Fibroblast of mammary gland (primary cell): ENCODE measurements around the gene SSTR3.

Experiments used
- DNase-seq: peaks from one replicate; pipeline ENCODE4 v3.0.0-alpha.2; 2010; ENCODE audit warnings: low read depth
- H3K4me3 ChIP-seq: 2 replicates; pipeline ENCODE4 v1.5.1; 2011; ENCODE audit warnings: low read depth, mild to moderate bottlenecking, low read length, moderate library complexity; ENCODE audit not compliant: control insufficient read depth
- TF ChIP-seq, protein P1 (sequence below): conservative IDR thresholded peaks from 2 replicates; pipeline ENCODE4 v1.5.1; 2011; ENCODE audit warnings: low read depth, low read length, inconsistent platforms; ENCODE audit not compliant: control insufficient read depth, insufficient read depth

The SSTR3 gene

DNA sequence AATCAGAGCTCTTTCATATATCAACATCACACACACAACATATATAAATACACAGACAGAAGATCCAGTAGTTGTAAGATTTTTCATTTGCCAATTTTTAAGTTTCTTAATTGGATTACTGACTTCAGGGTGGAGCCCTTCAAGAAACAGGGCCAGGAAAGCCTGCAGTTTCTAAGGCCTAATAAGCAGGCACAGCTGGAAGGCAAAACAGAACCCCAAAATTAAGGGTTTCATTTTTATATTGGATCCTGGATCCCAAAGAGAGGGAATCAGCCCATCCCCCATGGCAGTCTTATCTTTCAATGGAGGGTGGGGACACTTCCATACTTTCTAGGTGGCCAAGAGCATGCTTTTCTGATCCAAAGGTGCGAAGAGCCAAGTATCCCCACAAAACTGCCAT is 19.5 kb downstream of the SSTR3 start:
- no peak overlapping the region for H3K4me3 ChIP-seq
- no peak for DNase-seq
- TF ChIP-seq, protein P1, sequence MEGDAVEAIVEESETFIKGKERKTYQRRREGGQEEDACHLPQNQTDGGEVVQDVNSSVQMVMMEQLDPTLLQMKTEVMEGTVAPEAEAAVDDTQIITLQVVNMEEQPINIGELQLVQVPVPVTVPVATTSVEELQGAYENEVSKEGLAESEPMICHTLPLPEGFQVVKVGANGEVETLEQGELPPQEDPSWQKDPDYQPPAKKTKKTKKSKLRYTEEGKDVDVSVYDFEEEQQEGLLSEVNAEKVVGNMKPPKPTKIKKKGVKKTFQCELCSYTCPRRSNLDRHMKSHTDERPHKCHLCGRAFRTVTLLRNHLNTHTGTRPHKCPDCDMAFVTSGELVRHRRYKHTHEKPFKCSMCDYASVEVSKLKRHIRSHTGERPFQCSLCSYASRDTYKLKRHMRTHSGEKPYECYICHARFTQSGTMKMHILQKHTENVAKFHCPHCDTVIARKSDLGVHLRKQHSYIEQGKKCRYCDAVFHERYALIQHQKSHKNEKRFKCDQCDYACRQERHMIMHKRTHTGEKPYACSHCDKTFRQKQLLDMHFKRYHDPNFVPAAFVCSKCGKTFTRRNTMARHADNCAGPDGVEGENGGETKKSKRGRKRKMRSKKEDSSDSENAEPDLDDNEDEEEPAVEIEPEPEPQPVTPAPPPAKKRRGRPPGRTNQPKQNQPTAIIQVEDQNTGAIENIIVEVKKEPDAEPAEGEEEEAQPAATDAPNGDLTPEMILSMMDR, result no peak

DNA sequence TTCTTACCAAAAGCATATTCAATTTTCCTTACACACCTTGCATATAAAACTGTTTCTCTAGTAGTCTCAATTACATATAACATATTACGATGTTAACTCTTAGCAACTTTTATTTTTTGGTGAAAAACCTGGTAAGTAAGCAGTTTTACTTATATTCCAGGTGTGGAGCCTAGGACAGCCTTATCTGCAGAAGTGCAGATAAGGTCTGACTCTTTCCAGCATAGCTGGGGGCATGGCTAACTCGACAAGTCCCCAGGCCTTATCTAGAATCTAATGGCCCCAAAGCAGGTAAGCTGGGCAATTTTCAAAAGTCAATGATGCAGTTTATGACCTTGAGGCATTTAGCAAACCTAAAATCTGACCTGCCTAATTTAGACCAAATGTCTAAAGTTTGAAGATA is 20.1 kb downstream of the SSTR3 start:
- DNase-seq, result no peak
- TF ChIP-seq, protein P1, result no peak
- H3K4me3 ChIP-seq, result no peak overlapping the region

DNA sequence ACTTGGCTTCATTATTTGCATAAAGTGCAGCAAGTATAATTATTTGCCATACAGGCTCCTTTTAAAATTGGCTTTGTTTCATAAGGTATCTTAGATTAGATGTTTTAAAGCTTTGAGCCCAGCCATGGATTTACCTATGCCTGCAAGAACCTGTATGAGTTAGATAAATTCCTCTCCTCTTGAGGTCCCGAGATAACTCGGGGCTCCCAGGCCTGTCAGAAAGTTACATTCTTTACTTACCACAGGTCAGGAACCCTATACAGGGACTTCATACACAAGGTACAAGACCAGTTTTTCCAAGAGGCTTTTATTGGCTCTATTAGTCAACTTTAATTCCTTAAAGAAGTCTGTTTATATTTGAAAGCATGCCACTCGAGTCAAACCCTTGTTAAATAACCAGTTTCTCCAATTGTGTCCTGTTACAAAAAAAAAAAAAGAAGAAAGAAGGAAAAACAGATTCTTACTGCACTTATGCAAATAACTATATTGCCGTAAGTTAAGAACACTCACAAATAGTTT is 22.0 kb downstream of the SSTR3 start:
- TF ChIP-seq, protein P1, result no peak
- DNase-seq, result no peak
- H3K4me3 ChIP-seq, result no peak overlapping the region

DNA sequence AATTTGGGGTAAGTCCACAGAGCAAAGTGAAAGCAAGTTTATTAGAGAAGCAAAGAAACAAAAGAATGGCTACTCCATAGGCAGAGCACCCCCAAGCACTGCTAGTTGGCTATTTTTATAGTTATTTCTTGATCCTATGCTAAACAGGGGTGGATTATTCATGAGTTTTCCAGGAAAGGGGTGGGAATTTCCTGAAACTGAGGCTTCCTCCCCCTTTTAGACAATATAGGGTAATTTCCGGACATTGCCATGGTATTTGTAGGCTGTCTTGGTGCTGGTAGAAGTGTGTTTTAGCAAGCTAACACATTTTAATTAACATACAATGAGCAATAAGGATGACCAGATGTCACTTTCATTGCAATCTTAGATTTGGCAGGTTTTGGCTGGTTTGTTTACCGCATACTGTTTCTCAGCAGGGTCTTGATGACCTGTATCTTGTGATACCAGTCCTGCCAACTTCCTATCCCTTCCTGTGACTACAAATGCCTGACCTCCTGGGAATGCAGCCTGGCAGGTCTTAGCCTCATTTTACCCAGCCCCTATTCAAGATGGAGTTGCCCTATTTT is 23.3 kb downstream of the SSTR3 start:
- no peak overlapping the region for H3K4me3 ChIP-seq
- TF ChIP-seq, protein P1, result no peak
- DNase-seq, result peak; percentile 11

DNA sequence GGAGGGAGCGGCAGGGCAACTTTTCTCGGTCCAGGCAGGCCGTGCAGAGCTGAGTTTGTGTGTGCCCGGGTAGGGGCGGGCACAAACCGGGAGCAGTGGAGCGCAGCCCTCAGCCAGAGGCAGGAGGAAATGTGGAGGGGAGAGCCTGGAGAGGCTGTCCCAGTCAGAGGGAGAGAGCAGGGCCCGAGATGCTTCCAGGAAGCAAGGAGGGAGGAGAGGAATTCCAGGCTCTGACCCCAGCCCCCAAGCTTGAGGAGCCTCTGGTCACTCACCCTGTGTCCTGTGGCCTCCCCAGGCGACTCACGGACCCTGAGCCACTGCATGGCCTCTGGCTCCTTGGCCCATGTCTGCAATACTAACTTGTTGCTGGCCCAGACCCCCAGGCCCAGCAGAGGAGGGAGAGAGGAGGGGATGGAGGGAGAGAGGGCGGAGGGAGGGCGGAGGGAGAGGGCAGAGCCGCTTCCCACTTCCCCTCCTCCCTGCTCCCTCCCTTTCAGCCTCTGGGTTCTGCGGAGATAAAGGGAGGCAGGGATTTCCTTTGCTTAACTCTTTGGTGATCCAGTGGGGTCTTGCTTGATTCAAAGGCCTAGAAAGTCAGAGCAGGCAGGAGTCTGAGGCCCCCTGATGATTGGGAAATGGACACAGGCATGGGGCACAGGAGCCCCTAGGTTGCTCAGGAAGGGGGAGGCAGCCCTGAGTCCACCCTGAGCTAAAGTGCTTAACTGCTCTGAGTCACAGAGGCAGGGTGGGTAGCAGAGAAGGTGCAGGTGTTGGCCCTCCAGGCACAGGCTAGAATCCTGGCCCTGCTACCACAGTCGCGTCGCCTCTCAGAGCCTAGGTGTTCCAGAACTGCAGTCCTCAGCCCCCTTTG is 24.2 kb downstream of the SSTR3 start, which contains the start of gene C1QTNF6:
Gene C1QTNF6, minus strand, starts transcription at position 357 of the 871 bp plus-strand sequence. Its CDS starts 34 bp downstream, at position 323.
- TF ChIP-seq, protein P1, result no peak
- peak within 1 kb of the TSS; percentile 51 for H3K4me3 ChIP-seq
- peak; percentile 35 for DNase-seq

DNA sequence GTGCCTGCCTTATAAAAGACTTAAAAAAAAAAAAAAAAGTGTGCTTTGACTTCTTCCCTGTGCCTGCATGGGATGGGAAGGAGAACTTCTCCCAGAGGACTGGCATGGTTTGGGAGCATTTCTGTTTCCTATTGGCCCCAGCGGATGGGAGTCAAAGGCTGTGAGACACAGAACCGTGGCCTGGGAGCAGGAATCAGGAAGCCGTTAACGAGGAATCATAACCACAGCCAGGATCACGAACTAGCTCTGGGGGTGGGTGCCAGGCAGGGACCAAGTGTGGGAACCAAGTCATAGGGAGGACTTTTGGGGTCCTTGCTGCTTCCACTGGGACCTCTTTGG is 24.8 kb downstream of the SSTR3 start:
- DNase-seq, result peak; percentile 68
- TF ChIP-seq, protein P1, result no peak
- H3K4me3 ChIP-seq, result peak overlapping the region; percentile 51
